Vagina (tissue), 2 donors: ENCODE results near the gene ABHD2.

Source experiments
- POLR2A ChIP-seq, 2 donors: fragments of 450-650 bp; IDR thresholded peaks; one replicate each; pipeline ENCODE4 v1.6.1; 2017; ENCODE audit warnings: antibody characterized with exemption in 2 of 2, mild to moderate bottlenecking in 2 of 2, moderate library complexity in 2 of 2
- POLR2AphosphoS5 ChIP-seq, 2 donors: sonication (generic); formaldehyde crosslinking; IDR thresholded peaks; one replicate each; pipeline ENCODE4 v1.9.0; 2017; ENCODE audit warnings: antibody characterized with exemption in 2 of 2, mild to moderate bottlenecking in 2 of 2, low read depth in 1 of 2; ENCODE audit not compliant: insufficient read depth in 1 of 2
- TF ChIP-seq, protein P1 (sequence below), 3 experiments: fragments of 450-650 bp in 2 of 3; fragments of 200-600 bp in 1 of 3; sonication (generic) in 1 of 3; IDR thresholded peaks; one replicate each; pipeline ENCODE4 v1.5.1; 2017 to 2019; ENCODE audit warnings: antibody characterized with exemption in 3 of 3, mild to moderate bottlenecking in 2 of 3, moderate library complexity in 2 of 3

DNA sequence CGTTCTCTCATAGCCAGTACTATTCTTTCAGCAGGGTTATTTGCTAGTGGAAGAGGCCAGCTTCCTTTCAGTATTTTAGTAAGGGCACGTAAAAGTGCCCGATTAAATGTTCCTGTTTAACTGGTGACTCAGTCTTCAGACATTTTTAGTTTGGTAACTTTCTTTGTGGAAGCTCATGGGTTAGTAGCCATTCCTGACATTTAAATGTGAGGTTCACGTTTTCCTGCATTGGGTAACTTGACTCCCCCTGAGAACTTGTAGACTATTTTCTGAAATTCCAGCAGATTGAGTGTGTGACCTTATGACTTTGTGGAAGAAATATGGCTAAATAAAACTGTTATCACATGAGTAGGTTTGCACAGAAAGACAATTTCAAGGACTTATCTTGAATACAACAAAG lies 16.9 kb downstream of the ABHD2 start:
- TF ChIP-seq, protein P1, sequence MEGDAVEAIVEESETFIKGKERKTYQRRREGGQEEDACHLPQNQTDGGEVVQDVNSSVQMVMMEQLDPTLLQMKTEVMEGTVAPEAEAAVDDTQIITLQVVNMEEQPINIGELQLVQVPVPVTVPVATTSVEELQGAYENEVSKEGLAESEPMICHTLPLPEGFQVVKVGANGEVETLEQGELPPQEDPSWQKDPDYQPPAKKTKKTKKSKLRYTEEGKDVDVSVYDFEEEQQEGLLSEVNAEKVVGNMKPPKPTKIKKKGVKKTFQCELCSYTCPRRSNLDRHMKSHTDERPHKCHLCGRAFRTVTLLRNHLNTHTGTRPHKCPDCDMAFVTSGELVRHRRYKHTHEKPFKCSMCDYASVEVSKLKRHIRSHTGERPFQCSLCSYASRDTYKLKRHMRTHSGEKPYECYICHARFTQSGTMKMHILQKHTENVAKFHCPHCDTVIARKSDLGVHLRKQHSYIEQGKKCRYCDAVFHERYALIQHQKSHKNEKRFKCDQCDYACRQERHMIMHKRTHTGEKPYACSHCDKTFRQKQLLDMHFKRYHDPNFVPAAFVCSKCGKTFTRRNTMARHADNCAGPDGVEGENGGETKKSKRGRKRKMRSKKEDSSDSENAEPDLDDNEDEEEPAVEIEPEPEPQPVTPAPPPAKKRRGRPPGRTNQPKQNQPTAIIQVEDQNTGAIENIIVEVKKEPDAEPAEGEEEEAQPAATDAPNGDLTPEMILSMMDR (IDR thresholded peaks at IDR 0.05): no peak
- TF ChIP-seq POLR2AphosphoS5 (IDR thresholded peaks at IDR 0.05; ENCODE audit: insufficient read depth in 1 of 2, low read depth in 1 of 2) (peak; percentile 34 to 84), POLR2A (IDR thresholded peaks at IDR 0.05) (no peak)
